ENCODE results near the gene TWIST1.

The TWIST1 gene

GRCh38 chr7:19144661-19145433 is 27.4 kb upstream of the TWIST1 start, which contains the start of gene FERD3L:
TSS of gene FERD3L (minus strand) at chr7:19145421. CDS start at chr7:19145362, 59 bp downstream.
- no peaks in the 10 kb centered on the region for H3K4me1 ChIP-seq
- TF ChIP-seq CTCF (IDR thresholded peaks at IDR 0.05) = no peak
- no peaks in the 10 kb centered on the region for H3K79me2 ChIP-seq
- H3K9me3 ChIP-seq (ENCODE audit: control insufficient read depth, low read length) = no peaks in the 10 kb centered on the region
- no peaks in the 10 kb centered on the region for H3K36me3 ChIP-seq (ENCODE audit: control insufficient read depth, insufficient read depth, low read length)
- no peak within 1 kb of the TSS for H3K9ac ChIP-seq
- H3K27me3 ChIP-seq (ENCODE audit: control insufficient read depth, insufficient read depth, low read length) = peaks cover 2% of the 10 kb centered on the region
- peak within 1 kb of the TSS; percentile 10 for H3K4me2 ChIP-seq (ENCODE audit: low read length)
- peak within 1 kb of the TSS; percentile 5 for H2AFZ ChIP-seq
- no peak within 1 kb of the TSS for H3K4me3 ChIP-seq (ENCODE audit: low read depth, low read length)
- H3K27ac ChIP-seq = no peak within 1 kb of the TSS

- TF ChIP-seq CTCF (IDR thresholded peaks at IDR 0.05) = no peak
- no peak overlapping the region for H3K4me3 ChIP-seq (ENCODE audit: low read depth, low read length)
- H3K27me3 ChIP-seq (ENCODE audit: control insufficient read depth, insufficient read depth, low read length) = peaks cover 2% of the 10 kb centered on the region
Measured at GRCh38 chr7:19143881-19144574, 26.6 kb upstream of the TWIST1 start.

GRCh38 chr7:19139706-19140327 is 22.4 kb upstream of the TWIST1 start:
- H3K4me1 ChIP-seq = no peaks in the 10 kb centered on the region

More at GRCh38 chr7:19143881-19144574, 26.6 kb upstream of the TWIST1 start:
- no peaks in the 10 kb centered on the region for H3K9me3 ChIP-seq (ENCODE audit: control insufficient read depth, low read length)
- no peak overlapping the region for H3K4me2 ChIP-seq (ENCODE audit: low read length)
- H3K79me2 ChIP-seq = no peaks in the 10 kb centered on the region
- H3K27ac ChIP-seq = no peak overlapping the region
- H3K4me1 ChIP-seq = no peaks in the 10 kb centered on the region
- no peaks in the 10 kb centered on the region for H3K36me3 ChIP-seq (ENCODE audit: control insufficient read depth, insufficient read depth, low read length)
- no peak overlapping the region for H3K9ac ChIP-seq
- no peak overlapping the region for H2AFZ ChIP-seq

GRCh38 chr7:19133886-19134285 is 16.4 kb upstream of the TWIST1 start:
- Histone ChIP-seq H3K27ac (no peak overlapping the region), H3K4me1 (no peaks in the 10 kb centered on the region), H3K4me2 (ENCODE audit: low read length) (no peak overlapping the region), H3K79me2 (no peaks in the 10 kb centered on the region), H3K9me3 (ENCODE audit: control insufficient read depth, low read length) (no peaks in the 10 kb centered on the region), H3K27me3 (ENCODE audit: control insufficient read depth, insufficient read depth, low read length) (peaks cover 3% of the 10 kb centered on the region), H3K36me3 (ENCODE audit: control insufficient read depth, insufficient read depth, low read length) (no peaks in the 10 kb centered on the region), H3K9ac (no peak overlapping the region), H2AFZ (no peak overlapping the region), H3K4me3 (ENCODE audit: low read depth, low read length) (no peak overlapping the region)
- no peak for TF ChIP-seq CTCF (IDR thresholded peaks at IDR 0.05)

More at GRCh38 chr7:19139706-19140327, 22.4 kb upstream of the TWIST1 start:
- TF ChIP-seq CTCF (IDR thresholded peaks at IDR 0.05) = no peak
- Histone ChIP-seq H2AFZ (no peak overlapping the region), H3K36me3 (ENCODE audit: control insufficient read depth, insufficient read depth, low read length) (no peaks in the 10 kb centered on the region), H3K4me3 (ENCODE audit: low read depth, low read length) (no peak overlapping the region), H3K79me2 (no peaks in the 10 kb centered on the region), H3K9ac (no peak overlapping the region), H3K27me3 (ENCODE audit: control insufficient read depth, insufficient read depth, low read length) (no peaks in the 10 kb centered on the region), H3K9me3 (ENCODE audit: control insufficient read depth, low read length) (no peaks in the 10 kb centered on the region), H3K4me2 (ENCODE audit: low read length) (no peak overlapping the region), H3K27ac (no peak overlapping the region)
